HG03521 (cell line): Measurements from ENCODE around the gene ABCG8.

Experiments used
- ATAC-seq: cut with Tn5 transposase; IDR thresholded peaks from one replicate; pipeline ENCODE4 v1.9.1; 2021; ENCODE audit warnings: mild to moderate bottlenecking, moderate library complexity; ENCODE audit not compliant: unreplicated experiment

ABCG8 gene

DNA sequence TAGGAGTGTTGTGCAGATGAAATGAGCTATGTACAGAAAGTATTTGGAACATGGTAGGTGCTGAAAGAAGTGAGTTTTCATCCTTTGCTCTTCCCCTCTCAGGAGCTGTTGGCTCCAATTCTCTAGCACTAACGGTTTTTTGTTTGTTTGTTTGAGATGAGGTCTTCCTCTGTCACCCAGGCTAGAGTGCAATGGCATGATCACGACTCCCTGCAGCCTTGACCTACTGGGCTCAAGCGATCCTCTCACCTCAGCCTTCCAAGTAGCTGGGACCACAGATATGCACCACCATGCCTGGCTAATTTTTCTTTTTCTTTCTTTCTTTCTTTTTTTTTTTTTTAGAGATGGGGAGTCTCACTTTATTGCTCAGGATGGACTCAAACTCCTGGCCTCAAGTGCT is 12.9 kb upstream of the ABCG8 start:
- no peak for ATAC-seq

DNA sequence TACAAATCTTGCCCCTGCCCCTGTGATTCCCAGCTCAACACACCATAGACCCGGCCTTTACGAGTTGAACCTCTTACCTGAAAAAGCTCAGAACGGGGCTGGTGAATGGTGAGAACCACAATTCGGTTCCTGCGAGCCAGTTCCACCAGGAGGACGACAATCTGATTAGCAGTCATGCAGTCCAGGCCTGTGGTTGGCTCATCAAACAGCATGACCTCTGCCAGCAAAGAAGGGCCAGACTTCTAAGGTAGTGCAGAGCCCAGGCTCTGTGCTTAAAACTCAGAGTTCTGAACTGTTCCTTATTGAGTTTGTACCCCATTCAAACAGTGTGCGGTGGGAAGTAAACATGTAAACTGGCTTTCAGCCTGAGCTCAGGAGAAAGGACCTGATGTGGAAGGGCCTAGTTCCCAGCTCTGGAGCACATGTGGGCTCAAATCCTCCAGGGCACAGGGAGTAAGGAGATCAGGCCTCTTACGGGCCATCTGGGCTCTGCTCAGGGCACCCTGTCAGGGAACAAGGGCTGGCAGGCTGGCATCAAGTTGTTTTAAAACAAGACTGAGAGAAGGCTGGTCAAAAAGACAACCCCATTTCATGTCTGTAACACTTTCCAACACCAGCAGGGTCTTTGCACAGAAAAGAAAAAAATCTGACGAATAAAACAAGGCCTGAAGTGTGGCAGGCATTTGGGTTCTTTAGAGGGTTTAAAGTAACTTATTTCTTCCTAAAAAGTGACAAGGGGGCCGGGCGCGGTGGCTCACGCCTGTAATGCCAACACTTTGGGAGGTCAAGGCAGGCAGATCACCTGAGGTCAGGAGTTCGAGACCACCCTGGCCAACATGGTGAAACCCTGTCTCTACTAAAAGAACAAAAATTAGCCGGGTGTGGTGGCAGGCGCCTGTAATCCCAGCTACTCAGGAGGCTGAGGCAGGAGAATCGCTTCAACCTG is 12.2 kb upstream of the ABCG8 start:
- no peak for ATAC-seq

DNA sequence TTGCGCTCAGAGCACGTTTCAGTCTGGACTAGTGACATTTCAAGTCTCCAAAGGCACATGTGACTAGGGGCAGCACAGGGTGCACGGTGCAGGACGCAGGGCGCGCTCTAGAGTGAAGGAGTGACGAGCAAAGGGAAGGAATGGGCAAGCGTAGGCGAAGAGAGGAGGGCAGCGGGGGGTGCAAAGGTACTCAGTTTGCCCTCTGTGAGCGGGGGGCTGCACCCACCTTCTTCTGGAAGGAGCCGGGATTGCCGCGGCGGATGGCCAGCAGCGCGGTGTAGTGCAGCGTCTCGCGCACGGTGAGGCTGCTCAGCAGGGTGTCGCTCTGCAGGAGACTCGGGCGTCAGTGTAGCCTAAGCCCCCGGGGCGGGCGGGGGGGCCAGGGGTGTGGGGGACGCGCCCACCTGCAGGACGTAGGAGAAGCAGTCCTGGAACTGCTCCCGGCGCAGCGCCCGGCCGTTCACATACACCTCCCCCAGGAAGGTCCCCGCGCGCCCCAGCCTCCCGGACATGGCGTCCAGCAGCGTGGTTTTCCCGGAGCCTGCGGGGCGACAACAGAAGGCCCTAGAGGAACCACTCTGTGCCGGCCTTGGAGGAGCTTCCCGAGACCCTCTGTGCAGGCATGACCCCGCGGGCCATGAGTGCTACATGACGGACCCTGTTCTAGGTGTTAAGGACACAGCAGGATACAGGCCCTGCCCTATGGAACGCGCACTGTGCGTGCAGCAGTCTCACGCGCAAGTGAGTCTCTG is 7.1 kb upstream of the ABCG8 start:
- no peak for ATAC-seq

DNA sequence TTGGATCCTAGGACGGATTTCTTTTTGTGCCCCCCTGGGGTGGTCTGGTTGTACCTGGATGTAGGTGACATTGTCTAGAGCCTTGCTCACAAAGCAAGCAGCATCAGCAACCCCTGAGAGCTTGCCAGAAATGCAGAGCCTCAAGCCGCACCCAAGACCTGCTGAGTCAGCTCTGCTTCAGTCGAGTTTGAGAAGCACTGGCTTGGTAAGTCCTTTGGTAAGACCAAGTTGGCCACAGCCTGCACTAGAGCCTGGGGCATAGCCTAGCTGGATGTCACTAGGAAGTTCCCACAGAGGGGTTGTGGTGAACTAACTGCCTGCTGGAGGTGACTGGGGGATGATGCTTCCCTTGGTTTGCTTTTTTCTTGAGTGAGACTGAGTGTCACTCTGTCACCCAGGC is 6.3 kb upstream of the ABCG8 start:
- ATAC-seq = no peak

DNA sequence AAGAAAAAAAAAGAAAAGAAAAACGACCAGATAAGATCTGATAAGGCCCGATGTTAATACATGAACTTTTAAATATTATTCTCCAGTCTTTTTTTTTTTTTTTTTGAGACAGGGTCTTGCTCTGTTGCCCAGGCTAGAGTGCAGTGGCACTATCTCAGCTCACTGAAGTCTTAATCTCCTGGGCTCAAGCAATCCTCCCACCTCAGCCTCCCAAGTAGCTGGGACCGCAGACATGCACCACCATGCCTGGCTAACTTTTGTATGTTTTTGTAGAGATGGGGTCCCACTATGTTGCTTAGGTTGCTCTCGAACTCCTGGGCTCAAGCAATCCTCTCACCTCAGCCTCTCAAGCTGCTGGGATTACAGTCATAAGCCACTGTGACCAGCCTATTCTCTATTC is 1.7 kb upstream of the ABCG8 start:
- ATAC-seq = no peak

DNA sequence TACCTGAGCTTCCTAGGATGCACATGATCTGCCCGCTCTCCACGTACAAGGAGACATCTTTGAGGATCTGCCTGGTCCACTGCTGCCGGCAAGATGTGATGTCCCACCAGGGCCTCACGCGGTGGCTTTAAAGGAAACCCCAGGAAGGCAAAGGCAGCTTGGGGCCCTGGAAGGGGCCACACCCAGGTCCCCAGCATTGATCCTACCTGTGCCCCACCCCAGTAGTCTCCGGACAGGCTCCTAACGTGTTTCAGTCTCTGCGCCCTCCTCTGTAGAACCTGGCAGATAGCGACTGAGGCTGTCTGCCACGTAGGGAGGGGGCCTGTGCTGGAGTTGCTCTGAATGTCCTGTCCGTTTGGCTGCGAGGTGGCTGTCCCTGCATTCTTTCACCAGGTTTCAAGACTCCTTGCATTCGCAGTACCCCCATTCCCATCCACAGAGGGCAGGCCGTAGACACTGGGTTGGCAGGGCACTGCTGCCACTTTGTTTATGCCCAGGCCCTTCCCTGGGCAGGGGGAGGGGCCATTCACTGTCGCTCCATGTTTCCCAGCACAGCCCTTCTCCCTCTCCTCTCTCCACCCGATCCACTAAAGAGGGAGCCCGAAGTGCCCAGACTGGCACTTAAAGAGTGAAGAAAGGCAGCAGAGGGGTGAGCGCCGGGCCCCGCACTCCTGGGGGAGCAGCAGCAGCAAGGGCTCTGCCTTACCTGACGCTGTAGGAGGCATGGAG is 776 bp upstream of the ABCG8 start:
- ATAC-seq = no peak

DNA sequence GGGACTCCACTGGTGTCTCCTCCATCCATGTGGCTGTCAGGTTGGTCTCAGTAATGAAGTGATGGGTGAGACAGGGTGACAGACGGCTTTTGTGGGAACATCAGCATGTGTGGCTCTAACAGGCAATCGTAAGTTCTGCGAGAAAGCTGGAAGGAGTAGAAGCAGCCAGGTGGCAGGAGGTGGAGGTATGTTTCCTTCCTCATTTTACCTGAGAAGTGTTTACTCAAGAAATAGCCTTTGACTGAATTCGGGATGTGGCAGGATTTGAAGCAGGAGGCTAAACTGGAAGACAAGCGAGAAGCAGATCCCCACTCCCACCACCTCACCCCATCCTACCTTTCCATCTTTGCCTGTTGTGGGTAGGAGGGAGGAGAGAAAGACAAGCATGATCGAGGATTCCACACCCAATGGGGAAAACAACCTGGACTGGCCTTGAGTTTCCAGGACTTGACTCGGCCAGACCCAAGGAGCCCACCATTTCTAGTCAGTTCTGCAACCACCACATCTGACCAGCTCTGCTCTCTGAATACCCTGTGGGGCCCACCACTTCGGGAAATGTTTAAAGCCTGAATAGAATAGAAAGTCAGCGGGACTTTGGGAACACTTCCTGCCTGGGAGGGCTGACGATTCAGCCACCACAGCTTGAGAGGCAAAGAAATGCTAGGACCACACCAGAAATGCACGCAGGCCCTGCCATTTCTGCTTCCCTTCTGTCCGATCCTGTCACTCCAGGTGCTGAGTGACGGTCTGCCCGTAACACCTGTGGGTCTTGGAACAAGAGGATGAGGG is 1.2 kb downstream of the ABCG8 start:
- no peak for ATAC-seq

DNA sequence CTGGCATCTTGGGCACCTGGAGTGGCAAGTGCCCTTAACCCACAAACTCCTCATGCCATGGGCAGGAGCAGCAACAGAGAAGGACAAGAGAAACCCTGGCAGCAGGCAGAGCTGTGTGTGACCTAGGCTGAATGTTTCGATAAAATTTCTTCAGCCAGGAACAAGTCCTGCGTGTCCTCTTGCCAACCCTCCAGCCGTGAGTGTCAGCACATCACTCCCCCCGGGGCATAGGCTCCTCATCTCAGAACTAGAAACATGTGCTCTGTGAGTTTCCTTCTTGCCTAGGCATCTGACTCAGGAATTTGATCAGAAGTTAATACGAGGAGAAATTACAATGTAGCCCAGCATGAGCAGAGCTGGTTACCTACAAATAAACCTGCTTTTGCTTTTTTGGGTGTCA is 2.2 kb downstream of the ABCG8 start:
- ATAC-seq = no peak

DNA sequence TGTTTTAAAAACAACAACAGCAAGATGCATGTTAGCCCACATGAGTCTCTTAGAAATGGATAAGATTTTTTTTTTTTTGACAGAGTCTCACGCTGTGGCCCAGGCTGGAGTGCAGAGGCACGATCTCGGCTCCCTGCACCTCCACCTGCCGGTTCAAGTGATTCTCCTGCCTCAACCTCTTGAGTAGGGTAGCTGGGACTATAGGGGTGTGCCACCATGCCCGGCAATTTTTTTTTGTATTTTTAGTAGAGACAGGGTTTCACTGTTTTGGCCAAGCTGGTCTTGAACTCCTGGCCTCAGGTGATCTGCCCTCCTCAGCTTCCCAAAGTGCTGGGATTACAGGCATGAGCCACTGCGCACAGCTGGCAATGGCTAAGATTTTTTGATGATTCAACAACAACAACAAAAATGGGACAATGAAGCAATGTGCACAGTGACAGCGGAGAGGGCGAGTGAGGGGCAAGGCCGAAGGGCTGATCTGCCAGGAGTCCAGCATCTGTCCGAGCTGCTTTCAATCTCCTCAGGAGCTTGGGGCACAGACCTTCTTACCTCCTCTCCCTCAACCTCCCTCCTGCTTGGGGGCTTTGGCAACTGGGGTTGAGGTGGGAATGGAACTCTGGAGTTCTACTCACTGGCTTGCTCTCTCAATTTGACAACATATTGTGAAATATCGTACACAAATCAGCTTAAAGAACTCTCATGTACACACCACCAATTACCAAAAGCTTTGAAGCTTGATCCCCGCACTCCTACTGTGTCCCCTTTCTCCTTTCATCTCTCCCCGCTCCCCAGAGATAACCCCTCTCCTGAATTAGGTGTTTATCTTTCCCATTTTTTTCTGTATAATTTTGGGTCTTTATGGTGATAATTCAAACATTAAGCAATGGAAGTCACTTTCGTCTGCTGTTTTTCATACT is 3.4 kb downstream of the ABCG8 start:
- no peak for ATAC-seq

DNA sequence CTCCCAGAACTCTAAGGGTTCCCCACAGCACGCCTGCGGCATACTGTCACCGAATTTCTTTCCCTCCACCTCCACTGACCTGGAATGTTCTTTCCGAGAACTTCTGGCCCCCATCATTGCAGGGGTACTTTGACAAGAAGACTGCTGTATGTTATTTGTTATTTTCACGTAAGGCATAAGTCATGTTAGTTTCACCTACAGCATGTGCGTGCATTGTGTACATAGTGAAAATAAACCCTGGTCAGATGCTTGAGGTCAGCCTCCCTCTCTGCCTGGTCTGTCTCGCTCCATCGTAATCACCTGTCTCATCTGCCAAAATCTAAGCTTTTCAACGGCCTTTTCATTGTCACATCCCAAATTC is 4.1 kb downstream of the ABCG8 start:
- no peak for ATAC-seq

DNA sequence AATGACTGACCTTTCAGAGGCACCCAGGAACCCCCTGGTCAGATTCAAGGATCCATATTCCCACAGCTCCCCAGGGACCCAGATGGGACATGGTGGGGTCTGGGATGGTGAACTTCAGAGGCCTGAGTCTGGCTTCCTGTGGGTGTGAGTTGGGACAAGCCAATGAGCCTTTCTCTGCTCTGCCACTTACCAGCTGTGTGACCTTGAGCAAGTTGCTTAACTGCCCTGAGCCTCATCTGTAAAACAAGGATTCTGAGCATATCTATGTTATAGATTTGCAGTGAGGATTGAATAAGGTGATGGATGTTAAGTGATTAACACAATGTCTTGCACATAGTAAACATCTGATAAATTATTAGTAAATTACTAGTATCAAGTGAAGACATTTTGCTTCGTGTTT is 6.4 kb downstream of the ABCG8 start:
- no peak for ATAC-seq

DNA sequence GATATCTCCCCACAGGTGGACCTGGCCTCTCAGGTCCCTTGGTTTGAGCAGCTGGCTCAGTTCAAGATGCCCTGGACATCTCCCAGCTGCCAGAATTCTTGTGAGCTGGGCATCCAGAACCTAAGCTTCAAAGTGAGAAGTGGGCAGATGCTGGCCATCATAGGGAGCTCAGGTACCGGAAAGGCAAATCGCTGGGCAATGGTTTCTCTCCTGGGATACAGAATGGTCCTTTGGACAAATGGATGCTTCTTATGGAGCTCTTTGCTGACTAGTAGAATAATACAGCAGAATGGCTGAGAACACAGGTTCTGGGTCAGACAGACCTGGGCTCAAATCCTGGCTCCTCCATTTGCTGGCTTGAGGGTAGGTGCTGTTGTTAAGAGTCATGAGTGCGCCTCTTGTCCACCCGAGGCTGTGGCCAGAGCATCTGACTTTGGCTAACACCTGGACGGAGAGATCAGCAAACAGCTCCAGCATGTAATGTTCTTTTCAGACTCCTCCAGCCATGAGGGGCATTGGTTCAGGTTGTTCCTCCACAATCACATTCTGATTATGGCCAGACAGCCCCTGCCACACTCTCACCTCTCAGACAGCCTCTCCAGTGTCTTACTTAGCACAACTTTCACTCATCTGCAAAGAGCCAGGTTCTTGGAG is 7.5 kb downstream of the ABCG8 start:
- ATAC-seq = no peak

DNA sequence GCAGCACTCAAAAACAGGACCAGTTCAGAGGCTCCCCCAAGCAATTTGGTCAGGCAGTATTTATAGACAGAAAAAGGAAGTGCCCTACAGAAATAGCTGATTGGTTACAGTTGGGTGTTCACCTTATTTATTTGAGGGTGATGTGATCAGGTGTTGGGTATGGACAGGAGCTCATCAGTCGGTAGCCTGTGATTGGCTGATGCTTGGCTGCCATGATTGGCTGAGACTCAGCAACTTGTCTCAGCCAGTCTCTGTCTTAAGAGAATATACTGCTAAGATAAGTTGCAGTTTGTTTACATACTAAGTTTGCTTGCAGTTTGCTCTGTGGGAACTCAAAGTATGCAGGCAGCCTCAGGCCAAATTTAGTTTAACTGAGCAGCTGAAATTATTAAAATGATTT is 9.4 kb downstream of the ABCG8 start:
- ATAC-seq = no peak

DNA sequence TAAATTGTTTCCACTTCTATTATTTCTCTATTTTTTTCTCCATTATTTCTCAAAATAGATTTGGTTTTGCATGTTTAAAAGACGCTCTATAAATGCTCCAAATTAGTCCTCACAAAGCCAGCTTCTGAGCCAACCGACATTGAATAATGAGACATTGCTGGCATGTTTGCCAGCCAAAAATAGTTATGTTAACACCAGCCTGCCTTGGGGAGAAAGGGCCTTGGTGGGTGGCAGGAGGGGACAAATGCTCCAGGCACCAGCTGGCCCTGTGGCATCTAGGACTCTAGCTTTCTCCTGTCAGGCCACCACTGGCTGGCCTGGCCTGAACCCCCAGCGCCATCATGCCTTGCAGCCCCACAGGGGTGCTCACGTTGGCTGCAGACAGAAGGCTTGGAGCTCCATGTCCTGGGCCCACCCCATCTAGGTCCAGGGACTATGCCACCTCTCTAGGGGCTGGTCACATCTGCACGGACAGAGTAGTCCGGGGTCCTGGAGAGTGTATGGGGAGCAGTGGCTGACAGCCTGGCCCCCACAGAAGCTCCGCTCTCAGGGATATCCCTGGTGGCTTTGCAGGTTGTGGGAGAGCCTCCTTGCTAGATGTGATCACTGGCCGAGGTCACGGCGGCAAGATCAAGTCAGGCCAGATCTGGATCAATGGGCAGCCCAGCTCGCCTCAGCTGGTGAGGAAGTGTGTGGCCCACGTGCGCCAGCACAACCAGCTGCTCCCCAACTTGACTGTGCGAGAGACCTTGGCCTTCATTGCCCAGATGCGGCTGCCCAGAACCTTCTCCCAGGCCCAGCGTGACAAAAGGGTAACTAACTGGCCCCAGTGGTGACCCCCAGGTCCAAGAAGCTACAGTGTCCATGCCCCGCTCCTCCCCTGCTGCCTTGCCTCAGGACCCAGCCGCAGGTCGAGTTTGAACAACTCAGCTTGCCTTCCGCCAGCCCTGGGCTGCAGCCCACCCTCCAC is 12.5 kb downstream of the ABCG8 start:
- ATAC-seq = no peak

DNA sequence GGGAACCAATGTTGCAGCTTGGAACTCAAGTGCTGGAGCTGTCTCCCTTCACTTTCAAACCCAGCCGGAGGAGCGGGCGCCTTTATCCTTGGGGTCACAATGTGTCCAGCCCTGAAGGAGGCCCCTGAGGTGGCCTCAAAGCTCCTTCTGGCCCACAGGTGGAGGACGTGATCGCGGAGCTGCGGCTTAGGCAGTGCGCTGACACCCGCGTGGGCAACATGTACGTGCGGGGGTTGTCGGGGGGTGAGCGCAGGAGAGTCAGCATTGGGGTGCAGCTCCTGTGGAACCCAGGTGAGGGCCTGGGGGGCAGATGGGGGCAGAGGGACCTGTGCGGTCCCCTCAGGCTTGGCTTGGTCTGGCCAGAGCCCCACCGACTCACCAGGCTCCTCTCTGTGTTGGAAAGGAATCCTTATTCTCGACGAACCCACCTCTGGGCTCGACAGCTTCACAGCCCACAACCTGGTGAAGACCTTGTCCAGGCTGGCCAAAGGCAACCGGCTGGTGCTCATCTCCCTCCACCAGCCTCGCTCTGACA is 13.5 kb downstream of the ABCG8 start:
- no peak for ATAC-seq

DNA sequence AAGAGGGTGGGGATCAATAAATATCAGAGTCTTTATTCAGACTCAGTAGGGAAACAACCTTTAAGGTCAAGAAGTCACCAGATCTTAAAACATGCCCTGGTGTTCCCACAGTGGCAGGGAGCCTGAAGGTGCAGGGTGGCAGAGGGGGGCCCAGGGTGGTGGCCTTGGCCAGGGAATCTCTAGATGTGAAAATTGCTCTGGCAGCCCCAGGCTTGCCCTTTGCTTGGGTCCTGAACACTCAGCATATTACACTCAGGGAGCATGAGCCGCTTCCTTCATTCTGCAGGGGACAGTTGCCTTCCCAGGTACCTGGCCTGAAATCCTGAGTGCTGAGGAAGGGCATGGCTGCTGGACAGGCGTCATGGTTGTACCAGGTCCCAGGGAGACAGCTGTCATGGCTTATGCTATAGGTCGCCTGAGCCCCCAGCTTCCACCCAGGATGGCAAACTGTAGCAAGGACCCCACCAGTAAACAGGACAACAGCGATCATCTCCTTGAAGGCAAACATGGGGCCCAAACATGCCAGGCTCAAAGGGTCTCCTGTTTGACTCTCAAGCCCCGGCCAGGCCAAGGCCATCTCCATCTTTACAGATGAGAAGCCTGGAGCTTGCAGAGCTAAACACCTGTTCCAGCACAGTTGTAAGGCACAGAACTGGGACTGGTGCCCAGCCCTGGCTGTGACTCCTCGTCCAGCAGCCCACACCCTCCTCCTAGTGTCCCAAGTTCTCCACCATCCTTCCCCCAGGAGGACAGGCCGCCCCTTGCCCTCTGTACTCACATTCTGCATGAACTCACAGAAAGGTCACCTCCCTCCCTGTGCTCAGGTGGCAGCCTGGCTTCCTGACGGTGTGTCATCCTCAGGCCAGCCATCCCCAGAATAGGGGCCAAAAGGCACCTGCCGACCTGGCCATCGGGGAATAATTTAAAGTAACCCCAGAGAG is 14.6 kb downstream of the ABCG8 start:
- no peak for ATAC-seq

DNA sequence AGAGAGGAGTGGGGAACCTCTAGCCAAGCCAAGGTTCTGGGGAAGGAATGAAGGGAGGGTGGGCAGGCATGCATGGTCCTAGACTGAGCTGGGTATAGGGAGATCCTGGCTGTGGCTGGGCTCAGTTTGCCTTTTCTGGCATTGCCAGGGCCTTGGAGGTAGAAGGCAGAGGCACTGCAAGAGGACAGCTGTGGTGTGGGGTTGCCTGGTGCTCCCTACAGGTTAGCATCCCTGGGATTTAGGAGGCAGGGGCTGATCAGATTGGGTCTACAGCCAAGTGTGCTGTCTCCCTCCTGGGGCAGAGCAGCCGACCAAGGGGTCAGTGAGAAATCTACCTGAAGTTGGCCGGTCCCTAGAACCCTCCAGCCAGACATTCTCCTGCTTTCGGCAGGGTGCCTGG is 15.9 kb downstream of the ABCG8 start:
- no peak for ATAC-seq
